Mesodermal cell (in vitro differentiated cells): ENCODE data around the gene DOCK4.

Experiments used
- H3K27ac ChIP-seq: 2 replicates; pipeline ENCODE4 v1.7.0; 2013; ENCODE audit warnings: mild to moderate bottlenecking, low read depth, low read length, moderate library complexity; ENCODE audit not compliant: severe bottlenecking
- H3K36me3 ChIP-seq: 2 replicates; pipeline ENCODE4 v1.7.1; 2013; ENCODE audit warnings: mild to moderate bottlenecking, low read length, moderate library complexity; ENCODE audit not compliant: control insufficient read depth, insufficient read depth
- H3K4me1 ChIP-seq: one replicate; pipeline ENCODE4 v1.7.1; 2013; ENCODE audit warnings: mild to moderate bottlenecking, low read length; ENCODE audit not compliant: insufficient read depth, control insufficient read depth, poor library complexity, severe bottlenecking
- H3K4me3 ChIP-seq: 2 replicates; pipeline ENCODE4 v1.7.0; 2013; ENCODE audit warnings: low read length, control low read depth, mild to moderate bottlenecking; ENCODE audit not compliant: insufficient read depth, poor library complexity, severe bottlenecking; ENCODE audit errors: extremely low read depth
- H3K9me3 ChIP-seq: 2 replicates; pipeline ENCODE4 v1.7.1; 2013; ENCODE audit warnings: mild to moderate bottlenecking, low read length, moderate library complexity; ENCODE audit not compliant: control insufficient read depth
- WGBS, 2 experiments: methylation state at CpG; one replicate each; pipeline ENCODE4 v1.1.5; 2013; ENCODE audit warnings: missing lambda C conversion rate in 2 of 2; ENCODE audit not compliant: insufficient coverage in 2 of 2; 5-methylcytosine and 5-hydroxymethylcytosine counted together

Gene DOCK4

GRCh38 chr7:111727905-111728634, 478.1 kb downstream of the DOCK4 start:
- Histone ChIP-seq H3K36me3 (peaks cover 38% of the 10 kb centered on the region), H3K4me1 (no peaks in the 10 kb centered on the region), H3K27ac (no peak overlapping the region), H3K9me3 (no peaks in the 10 kb centered on the region), H3K4me3 (no peak overlapping the region)
- 93 to 95% methylated on average over 22 to 35 of the region's 41 CpGs for WGBS, 2 experiments

- no peak overlapping the region for H3K4me3 ChIP-seq
- no peaks in the 10 kb centered on the region for H3K4me1 ChIP-seq
- H3K27ac ChIP-seq, result no peak overlapping the region
- 88 to 93% methylated on average over 3 of the region's 3 CpGs for WGBS, 2 experiments
- no peaks in the 10 kb centered on the region for H3K36me3 ChIP-seq
- no peaks in the 10 kb centered on the region for H3K9me3 ChIP-seq
Observed at GRCh38 chr7:111718886-111719285, 487.3 kb downstream of the DOCK4 start.

GRCh38 chr7:111711426-111712065, 494.7 kb downstream of the DOCK4 start:
- H3K27ac ChIP-seq, result no peak overlapping the region
- 97% methylated on average over 3 to 4 of the region's 4 CpGs for WGBS, 2 experiments
- H3K4me1 ChIP-seq, result no peaks in the 10 kb centered on the region
- H3K9me3 ChIP-seq, result no peaks in the 10 kb centered on the region
- H3K36me3 ChIP-seq, result no peaks in the 10 kb centered on the region
- H3K4me3 ChIP-seq, result no peak overlapping the region

GRCh38 chr7:111710839-111711380, 495.3 kb downstream of the DOCK4 start:
- 92 to 100% methylated on average over 1 of the region's 1 CpG for WGBS, 2 experiments
- H3K36me3 ChIP-seq, result no peaks in the 10 kb centered on the region
- no peak overlapping the region for H3K27ac ChIP-seq

GRCh38 chr7:111708072-111708471, 498.1 kb downstream of the DOCK4 start:
- H3K4me1 ChIP-seq, result no peaks in the 10 kb centered on the region
- H3K27ac ChIP-seq, result no peak overlapping the region
- no peaks in the 10 kb centered on the region for H3K9me3 ChIP-seq
- 75 to 84% methylated on average over 3 of the region's 4 CpGs for WGBS, 2 experiments
- no peaks in the 10 kb centered on the region for H3K36me3 ChIP-seq
- no peak overlapping the region for H3K4me3 ChIP-seq

More at GRCh38 chr7:111710839-111711380, 495.3 kb downstream of the DOCK4 start:
- Histone ChIP-seq H3K4me1 (no peaks in the 10 kb centered on the region), H3K9me3 (no peaks in the 10 kb centered on the region), H3K4me3 (no peak overlapping the region)

- Histone ChIP-seq H3K9me3 (no peaks in the 10 kb centered on the region), H3K4me3 (no peak overlapping the region), H3K36me3 (no peaks in the 10 kb centered on the region), H3K4me1 (no peaks in the 10 kb centered on the region), H3K27ac (no peak overlapping the region)
- WGBS, 2 experiments, result 87 to 96% methylated on average over 4 to 5 of the region's 5 CpGs
Observed at GRCh38 chr7:111705807-111706206, 500.4 kb downstream of the DOCK4 start.

- no peak overlapping the region for H3K27ac ChIP-seq
- H3K4me1 ChIP-seq, result no peaks in the 10 kb centered on the region
- no peaks in the 10 kb centered on the region for H3K36me3 ChIP-seq
- no peaks in the 10 kb centered on the region for H3K9me3 ChIP-seq
- WGBS, 2 experiments, result 71 to 100% methylated on average over 1 of the region's 1 CpG
- no peak overlapping the region for H3K4me3 ChIP-seq
Observed at GRCh38 chr7:111697771-111698170, 508.4 kb downstream of the DOCK4 start.

- no peaks in the 10 kb centered on the region for H3K36me3 ChIP-seq
- no peaks in the 10 kb centered on the region for H3K9me3 ChIP-seq
- H3K4me3 ChIP-seq, result no peak overlapping the region
- no peak overlapping the region for H3K27ac ChIP-seq
- H3K4me1 ChIP-seq, result no peaks in the 10 kb centered on the region
- WGBS, 2 experiments, result 75% methylated on average over 1 of the region's 2 CpGs; no CpG with 5 or more reads in 1 of the 2 experiments
Observed at GRCh38 chr7:111694376-111694775, 511.8 kb downstream of the DOCK4 start.

GRCh38 chr7:111690364-111691111, 515.7 kb downstream of the DOCK4 start:
- no peaks in the 10 kb centered on the region for H3K36me3 ChIP-seq
- WGBS, 2 experiments, result 67 to 77% methylated on average over 1 to 2 of the region's 7 CpGs
- H3K9me3 ChIP-seq, result no peaks in the 10 kb centered on the region
- H3K27ac ChIP-seq, result no peak overlapping the region
- H3K4me3 ChIP-seq, result no peak overlapping the region
- H3K4me1 ChIP-seq, result no peaks in the 10 kb centered on the region

- no peaks in the 10 kb centered on the region for H3K36me3 ChIP-seq
- H3K9me3 ChIP-seq, result no peaks in the 10 kb centered on the region
- H3K27ac ChIP-seq, result no peak overlapping the region
- no peaks in the 10 kb centered on the region for H3K4me1 ChIP-seq
- H3K4me3 ChIP-seq, result no peak overlapping the region
Observed at GRCh38 chr7:111685349-111685748, 520.9 kb downstream of the DOCK4 start.
